ENCODE data around the gene RAN. TPM values are rescaled to one million over a fixed set of nuclear protein-coding genes. Genes with fewer than 3 reads are reported as not detected.
A peak's percentile ranks its signal among the peaks of the same experiment; 100 is the strongest.
"Not testable (repeated sequence)": the region's sequence is repeated elsewhere in the genome, so short reads cannot be mapped to it uniquely, and the experiment has no call there.

The RAN gene
- total RNA-seq, 1 donor = 234 TPM

DNA sequence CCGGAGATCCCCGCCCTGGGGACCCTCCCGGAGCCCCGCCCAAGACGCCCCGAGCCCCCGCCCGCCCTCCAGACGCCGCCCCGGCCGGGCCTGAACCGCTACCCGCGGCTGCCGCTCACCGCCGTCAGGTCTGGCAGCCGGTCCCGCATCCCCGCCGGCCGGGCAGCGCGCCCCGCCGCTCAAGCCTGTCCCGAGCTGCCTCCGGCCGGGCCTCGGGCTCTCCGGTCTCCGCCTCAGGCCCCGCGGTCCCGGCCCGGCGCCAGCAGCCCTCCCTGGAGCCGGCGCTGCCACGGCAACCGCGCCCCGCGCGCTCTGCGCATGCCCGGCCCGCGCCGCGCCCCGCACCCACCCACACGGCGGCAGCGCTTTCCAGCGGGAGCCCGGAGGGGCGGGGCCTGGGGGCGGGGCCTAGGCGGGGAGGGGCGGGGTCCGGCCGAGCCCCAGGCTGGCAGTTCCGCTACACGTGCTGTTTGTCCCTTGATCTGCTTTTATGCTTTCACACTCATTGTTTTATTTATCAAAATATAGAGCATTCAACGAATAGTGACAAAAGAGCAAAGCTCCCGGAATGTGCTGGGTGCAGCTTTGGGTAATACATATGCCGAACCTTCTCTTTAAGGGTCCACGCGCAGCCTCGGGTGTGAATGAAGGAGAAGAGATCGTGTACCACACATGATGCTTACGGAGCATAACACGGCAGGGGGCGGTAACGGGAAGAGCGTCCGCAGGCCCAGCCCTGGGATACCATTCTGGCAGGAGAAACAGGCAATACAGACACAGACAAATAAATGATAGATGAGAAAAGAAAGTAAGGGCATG, 32.7 kb upstream of the RAN start, which contains the start of gene STX2:
STX2 (minus strand) TSS at position 300 of the 819 bp plus-strand sequence; CDS start at position 149, 151 bp downstream.
- peak within 1 kb of the TSS; percentile 39 for H3K4me3 ChIP-seq (ENCODE audit: low read length)
- no peaks in the 10 kb centered on the region for H3K27me3 ChIP-seq (ENCODE audit: insufficient read depth, low read length)
- H3K9me3 ChIP-seq (ENCODE audit: low read depth, low read length) = no peaks in the 10 kb centered on the region
- H3K4me1 ChIP-seq (ENCODE audit: insufficient read depth, low read length) = peaks cover 24% of the 10 kb centered on the region

DNA sequence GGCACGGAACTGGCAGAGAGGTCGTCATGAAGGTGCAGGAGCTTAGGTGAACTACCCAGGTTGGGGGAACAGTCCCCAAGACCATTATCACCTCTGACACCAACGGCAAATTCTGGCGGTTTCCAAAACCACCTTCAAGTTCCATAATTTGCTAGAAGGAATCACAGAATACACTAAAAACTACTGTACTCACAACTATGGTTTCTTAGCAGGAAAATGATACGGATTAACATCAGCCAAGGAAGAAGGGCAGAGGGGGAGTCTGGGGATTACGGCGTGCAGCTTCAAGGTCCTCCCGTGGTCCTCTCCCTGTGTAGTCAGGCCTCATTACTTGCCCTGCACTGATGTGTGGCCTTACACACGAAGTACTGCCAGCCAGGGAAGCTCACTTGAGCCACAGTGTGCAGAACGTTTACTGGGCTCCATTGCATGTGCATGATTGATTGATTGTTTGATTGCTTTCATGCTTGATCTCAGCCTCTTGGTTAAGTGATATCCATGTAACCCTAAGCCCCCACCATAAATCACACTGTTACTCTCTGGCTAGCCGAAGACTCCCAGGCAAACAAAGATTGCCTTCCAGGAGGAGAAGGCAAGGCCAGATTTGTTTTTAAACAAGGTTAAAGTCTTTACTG, 32.0 kb upstream of the RAN start:
- Histone ChIP-seq H3K4me1 (ENCODE audit: insufficient read depth, low read length) (peaks cover 22% of the 10 kb centered on the region), H3K27me3 (ENCODE audit: insufficient read depth, low read length) (no peaks in the 10 kb centered on the region), H3K9me3 (ENCODE audit: low read depth, low read length) (no peaks in the 10 kb centered on the region), H3K4me3 (ENCODE audit: low read length) (no peak overlapping the region)

DNA sequence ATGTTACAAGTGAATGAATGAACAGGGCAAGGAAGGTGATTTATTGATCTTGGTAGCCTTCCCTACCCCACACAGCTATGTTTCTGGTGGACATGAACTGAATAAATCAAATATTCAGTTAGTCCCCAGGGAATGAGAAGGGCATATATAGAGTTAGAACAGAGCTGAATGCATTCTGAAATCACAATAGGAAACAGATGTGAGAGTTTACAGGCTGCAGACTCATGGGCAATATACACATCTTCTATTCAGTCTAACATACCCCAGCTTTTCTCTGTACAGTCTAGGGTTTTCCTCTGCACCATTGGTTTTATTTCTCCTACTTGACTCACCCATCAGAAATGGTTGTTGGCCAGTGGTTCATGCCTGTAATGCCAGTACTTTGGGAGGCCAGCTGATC, 25.5 kb upstream of the RAN start:
- H3K9me3 ChIP-seq (ENCODE audit: low read depth, low read length) = no peaks in the 10 kb centered on the region
- H3K4me1 ChIP-seq (ENCODE audit: insufficient read depth, low read length) = no peaks in the 10 kb centered on the region
- H3K4me3 ChIP-seq (ENCODE audit: low read length) = no peak overlapping the region
- no peaks in the 10 kb centered on the region for H3K27me3 ChIP-seq (ENCODE audit: insufficient read depth, low read length)

DNA sequence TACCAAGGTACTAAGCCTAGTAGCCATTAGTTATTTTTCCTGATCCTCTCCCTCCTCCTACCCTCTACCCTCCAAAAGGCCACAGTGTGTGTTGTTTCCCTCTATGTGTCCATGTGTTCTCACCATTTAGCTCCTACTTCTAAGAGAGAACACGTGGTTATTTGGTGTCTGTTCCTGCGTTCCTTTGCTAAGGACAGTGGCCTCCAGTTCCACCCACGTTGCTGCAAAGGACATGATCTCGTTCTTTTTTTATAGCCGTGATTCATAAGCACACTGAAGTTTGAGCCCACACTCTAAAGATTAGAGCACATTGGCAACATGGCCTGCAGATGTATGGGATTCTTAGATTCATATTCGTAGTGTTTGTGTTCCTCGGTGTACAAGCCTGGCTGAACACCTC, 24.8 kb upstream of the RAN start:
- H3K27me3 ChIP-seq (ENCODE audit: insufficient read depth, low read length) = no peaks in the 10 kb centered on the region
- H3K4me1 ChIP-seq (ENCODE audit: insufficient read depth, low read length) = no peaks in the 10 kb centered on the region
- no peaks in the 10 kb centered on the region for H3K9me3 ChIP-seq (ENCODE audit: low read depth, low read length)
- no peak overlapping the region for H3K4me3 ChIP-seq (ENCODE audit: low read length)

DNA sequence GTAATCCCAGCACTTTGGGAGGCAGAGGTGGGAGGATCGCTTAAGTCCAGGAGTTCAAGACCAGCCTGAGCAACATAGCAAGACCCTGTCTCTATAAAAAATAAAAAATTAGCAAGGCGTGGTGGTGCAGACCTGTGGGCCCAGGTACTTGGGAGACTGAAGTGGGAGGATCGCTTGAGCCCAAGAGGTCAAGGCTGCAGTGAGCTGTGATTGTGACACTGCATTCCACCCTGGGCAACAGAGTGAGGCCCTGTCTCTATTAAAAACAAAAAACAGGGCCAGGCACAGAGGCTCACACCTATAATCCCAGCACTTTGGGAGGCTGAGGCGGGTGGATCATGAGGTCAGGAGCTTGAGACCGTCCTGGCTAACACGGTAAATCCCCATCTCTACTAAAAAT, 23.8 kb upstream of the RAN start:
- H3K4me3 ChIP-seq (ENCODE audit: low read length); H3K9me3 ChIP-seq (ENCODE audit: low read depth, low read length); H3K27me3 ChIP-seq (ENCODE audit: insufficient read depth, low read length); H3K4me1 ChIP-seq (ENCODE audit: insufficient read depth, low read length): not testable (repeated sequence)

DNA sequence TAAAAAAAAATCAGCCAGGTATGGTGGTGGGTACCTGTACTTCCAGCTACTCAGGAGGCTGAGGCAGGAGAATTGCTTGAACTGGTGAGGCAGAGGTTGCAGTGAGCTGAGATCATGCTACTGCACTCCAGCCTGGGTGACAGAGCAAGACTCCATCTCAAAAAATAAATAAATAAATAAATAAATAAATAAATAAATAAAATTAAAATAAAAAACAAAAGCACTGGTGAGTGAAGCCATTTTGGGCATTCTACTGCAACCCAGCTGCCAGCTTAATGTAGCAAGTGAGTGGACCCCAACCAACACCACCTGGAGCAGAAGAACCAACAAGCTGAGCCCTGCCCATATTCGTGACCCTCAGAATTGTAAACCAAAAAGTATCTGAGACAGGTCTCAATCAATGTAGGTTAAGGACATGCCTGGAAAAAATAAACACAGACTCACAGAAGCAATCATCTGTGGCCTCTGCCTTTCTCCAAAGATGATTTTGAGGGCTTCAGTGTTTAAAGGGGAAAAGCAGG, 23.0 kb upstream of the RAN start:
- not testable (repeated sequence) for H3K4me3 ChIP-seq (ENCODE audit: low read length); H3K27me3 ChIP-seq (ENCODE audit: insufficient read depth, low read length); H3K4me1 ChIP-seq (ENCODE audit: insufficient read depth, low read length); H3K9me3 ChIP-seq (ENCODE audit: low read depth, low read length)

DNA sequence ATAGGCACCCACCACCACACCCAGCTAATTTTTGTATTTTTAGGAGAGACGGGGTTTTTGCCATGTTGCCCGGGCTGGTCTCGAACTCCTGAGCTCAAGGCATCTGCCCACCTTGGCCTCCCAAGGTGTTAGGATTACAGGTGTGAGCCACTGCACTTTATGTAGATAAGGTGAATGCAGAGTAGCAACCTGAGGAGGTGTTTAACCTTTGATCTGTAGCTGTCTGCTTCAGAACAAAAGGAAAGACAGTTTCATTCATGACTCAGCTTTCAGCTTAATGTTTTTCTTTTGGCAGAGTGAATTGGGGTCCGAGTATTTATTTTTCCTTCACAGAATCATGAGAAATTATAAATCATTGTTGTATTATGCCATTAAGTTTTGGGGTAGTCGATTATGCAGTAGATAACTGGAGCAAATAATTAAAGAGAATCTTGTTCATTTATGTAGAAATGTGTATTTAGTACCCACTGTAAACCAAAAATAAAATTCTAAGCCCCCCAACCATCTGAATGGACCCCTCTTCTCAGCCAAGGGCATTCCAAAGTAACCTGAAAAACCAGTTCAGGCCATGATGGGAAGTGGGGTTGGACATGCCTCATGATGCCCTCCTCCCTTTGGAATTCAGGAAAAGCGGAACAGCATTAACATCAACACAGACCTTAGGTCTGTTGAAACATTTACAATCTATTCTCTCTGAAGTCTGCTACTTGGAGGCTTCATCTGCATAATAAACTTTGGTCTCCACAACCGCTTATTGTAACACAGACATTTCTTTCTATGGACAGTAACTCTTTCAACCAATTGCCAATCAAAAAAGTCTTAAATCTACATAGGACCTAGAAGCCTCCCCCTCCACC, 22.1 kb upstream of the RAN start:
- Histone ChIP-seq H3K27me3 (ENCODE audit: insufficient read depth, low read length) (no peaks in the 10 kb centered on the region), H3K4me1 (ENCODE audit: insufficient read depth, low read length) (no peaks in the 10 kb centered on the region), H3K9me3 (ENCODE audit: low read depth, low read length) (no peaks in the 10 kb centered on the region), H3K4me3 (ENCODE audit: low read length) (no peak overlapping the region)

DNA sequence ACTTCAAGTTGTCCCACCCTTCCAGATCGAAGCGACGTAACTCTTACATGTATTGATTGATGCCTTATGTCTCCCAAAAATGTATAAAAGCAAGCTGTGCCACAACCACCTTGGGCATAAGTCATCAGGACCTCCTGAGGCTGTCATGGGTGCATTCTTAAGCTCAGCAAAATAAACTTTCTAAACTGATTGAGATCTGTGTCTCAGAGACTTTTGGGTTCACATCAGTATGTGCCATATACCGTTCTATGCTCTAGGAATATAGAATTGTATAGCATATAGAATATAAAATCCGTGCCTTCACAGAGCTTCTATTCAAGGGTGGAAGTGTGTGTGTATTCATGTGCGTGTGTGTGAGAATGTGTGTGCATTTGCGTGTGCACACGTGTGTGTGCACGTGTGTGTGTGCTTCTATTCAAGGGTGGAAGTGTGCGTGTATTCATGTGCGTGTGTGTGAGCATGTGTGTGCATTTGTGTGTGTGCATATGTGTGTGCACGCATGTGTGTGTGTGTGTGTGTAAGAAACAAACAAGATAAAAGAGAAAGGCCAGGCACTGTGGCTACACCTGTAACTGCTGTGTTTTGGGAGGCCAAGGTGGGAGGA, 21.3 kb upstream of the RAN start:
- Histone ChIP-seq H3K4me3 (ENCODE audit: low read length) (no peak overlapping the region), H3K9me3 (ENCODE audit: low read depth, low read length) (no peaks in the 10 kb centered on the region), H3K4me1 (ENCODE audit: insufficient read depth, low read length) (no peaks in the 10 kb centered on the region), H3K27me3 (ENCODE audit: insufficient read depth, low read length) (no peaks in the 10 kb centered on the region)

DNA sequence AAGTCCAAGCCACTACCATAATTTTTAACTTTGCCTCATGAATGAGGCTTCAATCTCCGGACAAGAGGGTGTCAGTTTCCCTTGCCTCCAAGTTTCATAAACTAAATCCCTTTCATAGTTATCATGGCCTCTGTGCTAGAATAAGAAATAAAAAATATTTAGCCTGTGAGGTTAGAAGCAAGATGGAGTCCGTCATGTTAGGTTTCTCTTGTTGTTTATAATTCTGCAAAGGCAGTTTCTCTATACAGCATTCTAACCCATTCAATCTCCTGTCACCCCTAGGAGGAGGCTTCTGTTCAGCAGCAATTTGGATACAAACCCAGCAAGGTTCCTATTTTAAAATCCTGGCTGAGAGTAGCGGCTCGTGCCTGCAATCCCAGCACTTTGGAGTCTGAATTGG, 15.8 kb upstream of the RAN start:
- Histone ChIP-seq H3K4me1 (ENCODE audit: insufficient read depth, low read length) (no peaks in the 10 kb centered on the region), H3K4me3 (ENCODE audit: low read length) (no peak overlapping the region), H3K27me3 (ENCODE audit: insufficient read depth, low read length) (no peaks in the 10 kb centered on the region), H3K9me3 (ENCODE audit: low read depth, low read length) (no peaks in the 10 kb centered on the region)

DNA sequence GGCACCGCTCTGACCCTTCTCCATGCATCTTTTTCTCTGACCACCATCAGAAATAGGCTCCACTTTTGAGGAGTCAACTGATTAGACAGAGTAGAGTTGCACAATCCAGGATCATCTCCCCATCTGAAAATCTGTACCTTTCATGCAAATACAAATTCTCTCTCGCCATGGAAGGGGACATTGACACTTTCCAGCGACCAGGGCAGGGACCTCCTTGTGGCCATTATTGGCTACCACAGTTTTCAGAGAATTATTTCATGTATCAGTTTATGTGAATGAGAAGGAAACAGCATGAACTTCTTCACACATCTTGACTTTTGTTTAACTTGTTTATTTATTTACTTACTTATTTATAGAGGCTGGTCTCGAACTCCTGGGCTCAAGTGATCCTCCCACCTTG, 13.8 kb upstream of the RAN start:
- H3K9me3 ChIP-seq (ENCODE audit: low read depth, low read length) = no peaks in the 10 kb centered on the region
- no peaks in the 10 kb centered on the region for H3K4me1 ChIP-seq (ENCODE audit: insufficient read depth, low read length)
- no peaks in the 10 kb centered on the region for H3K27me3 ChIP-seq (ENCODE audit: insufficient read depth, low read length)
- H3K4me3 ChIP-seq (ENCODE audit: low read length) = no peak overlapping the region

DNA sequence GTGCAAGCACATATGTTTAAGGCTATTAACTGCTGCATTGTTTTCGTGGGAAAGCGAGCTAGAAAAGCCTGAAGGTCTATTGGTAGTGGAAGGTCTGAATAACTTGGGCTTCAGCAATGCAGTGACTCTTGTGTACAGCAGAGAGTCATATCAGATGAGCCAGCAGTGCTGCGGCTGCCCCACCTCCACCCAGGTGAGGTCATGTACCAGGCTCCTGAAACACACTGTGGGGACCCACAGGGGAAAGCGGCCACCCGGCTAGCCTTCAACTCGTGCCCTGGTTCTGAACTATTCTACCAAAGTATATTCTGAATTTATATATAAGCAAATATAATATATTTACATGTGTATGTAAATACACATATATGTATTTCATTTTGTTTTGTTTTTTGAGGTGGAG, 12.7 kb upstream of the RAN start:
- Histone ChIP-seq H3K4me1 (ENCODE audit: insufficient read depth, low read length) (no peaks in the 10 kb centered on the region), H3K27me3 (ENCODE audit: insufficient read depth, low read length) (no peaks in the 10 kb centered on the region), H3K9me3 (ENCODE audit: low read depth, low read length) (no peaks in the 10 kb centered on the region), H3K4me3 (ENCODE audit: low read length) (no peak overlapping the region)

DNA sequence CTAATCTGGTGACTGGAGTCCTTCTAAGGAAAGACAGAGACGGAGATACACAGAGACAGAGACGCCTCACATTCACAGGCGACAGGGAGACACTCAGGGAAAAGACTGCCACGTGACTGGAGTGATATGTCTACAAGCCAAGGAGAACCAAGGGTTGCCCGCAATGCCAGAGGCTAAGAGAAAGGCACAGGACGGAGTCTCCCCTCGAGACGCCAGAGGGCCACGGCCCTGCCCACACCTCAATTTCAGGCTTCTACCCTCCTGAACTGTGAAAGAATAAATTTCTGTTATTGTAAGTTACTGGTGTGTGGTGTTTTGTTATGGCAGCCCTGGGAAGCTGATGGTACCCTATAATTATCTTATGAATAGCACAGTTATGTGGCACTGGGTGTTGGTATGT, 11.6 kb upstream of the RAN start:
- H3K4me3 ChIP-seq (ENCODE audit: low read length) = no peak overlapping the region
- H3K27me3 ChIP-seq (ENCODE audit: insufficient read depth, low read length) = no peaks in the 10 kb centered on the region

DNA sequence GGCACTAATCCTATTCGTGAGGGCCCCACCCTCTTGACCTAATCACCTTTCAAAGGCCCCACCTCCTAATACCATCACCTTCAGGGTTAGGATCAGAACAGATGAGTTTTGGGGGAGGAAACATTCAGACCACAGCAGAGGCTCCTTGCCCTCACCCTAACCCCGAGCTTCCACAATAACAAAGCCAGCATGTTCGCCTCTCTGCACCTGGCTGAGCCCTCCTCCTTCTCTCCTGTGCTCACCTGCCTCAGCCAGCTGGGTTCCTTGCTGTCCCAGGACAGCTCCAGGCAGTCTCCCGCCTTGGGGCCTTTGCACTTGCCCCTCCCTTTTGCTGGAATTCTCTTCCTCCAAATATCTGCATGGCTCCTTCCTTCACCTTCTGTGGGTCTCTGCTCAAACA, 9.7 kb upstream of the RAN start:
- no peaks in the 10 kb centered on the region for H3K4me1 ChIP-seq (ENCODE audit: insufficient read depth, low read length)
- no peaks in the 10 kb centered on the region for H3K9me3 ChIP-seq (ENCODE audit: low read depth, low read length)
- H3K4me3 ChIP-seq (ENCODE audit: low read length) = no peak overlapping the region
- no peaks in the 10 kb centered on the region for H3K27me3 ChIP-seq (ENCODE audit: insufficient read depth, low read length)

More for the DNA sequence above, 11.6 kb upstream of the RAN start:
- Histone ChIP-seq H3K9me3 (ENCODE audit: low read depth, low read length) (no peaks in the 10 kb centered on the region), H3K4me1 (ENCODE audit: insufficient read depth, low read length) (no peaks in the 10 kb centered on the region)

DNA sequence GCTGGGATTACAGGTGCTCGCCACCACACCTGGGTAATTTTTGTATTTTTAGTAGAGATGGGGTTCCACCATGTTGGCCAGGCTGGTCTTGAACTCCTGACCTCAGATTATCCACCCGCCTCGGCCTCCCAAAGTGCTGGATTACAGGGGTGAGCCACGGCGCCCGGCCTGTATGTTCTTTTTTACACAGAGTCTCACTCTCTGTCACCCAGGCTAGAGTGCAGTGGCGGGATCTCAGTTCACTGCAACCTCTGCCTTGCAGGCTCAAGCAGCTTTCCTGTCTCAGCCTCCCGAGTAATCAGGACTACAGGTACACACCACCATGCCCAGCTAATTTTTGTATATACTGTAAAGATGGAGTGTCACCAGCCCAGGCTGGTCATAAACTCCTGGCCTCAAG, 9.1 kb upstream of the RAN start:
- not testable (repeated sequence) for H3K9me3 ChIP-seq (ENCODE audit: low read depth, low read length); H3K4me1 ChIP-seq (ENCODE audit: insufficient read depth, low read length); H3K4me3 ChIP-seq (ENCODE audit: low read length); H3K27me3 ChIP-seq (ENCODE audit: insufficient read depth, low read length)

DNA sequence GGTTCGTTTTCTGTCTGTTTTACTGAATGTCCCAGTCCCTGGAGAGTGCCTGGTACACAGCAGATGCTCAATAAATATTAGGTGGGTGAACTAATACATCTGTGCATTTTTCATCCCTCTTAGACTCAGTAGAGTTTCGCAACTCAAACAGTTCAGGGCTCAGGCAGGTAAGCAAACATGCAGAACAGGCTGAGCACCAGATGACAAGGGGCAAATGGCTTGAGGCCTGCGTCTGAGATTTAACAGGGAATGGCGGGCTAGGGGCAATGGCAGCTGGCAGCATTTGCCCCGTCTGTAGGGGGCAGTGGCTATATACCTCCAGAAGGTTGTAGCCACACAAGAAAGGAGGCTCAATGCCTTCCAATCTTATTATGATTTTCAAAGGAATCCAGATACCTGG, 8.6 kb upstream of the RAN start:
- no peaks in the 10 kb centered on the region for H3K4me1 ChIP-seq (ENCODE audit: insufficient read depth, low read length)
- H3K9me3 ChIP-seq (ENCODE audit: low read depth, low read length) = no peaks in the 10 kb centered on the region
- no peaks in the 10 kb centered on the region for H3K27me3 ChIP-seq (ENCODE audit: insufficient read depth, low read length)
- H3K4me3 ChIP-seq (ENCODE audit: low read length) = no peak overlapping the region
